Mammary epithelial cell (primary cell): ENCODE data around the gene THADA.

Experiments used
- CTCF ChIP-seq, 2 donors: IDR thresholded peaks in 1 of 2; conservative IDR thresholded peaks in 1 of 2; 2 replicates each; pipeline ENCODE4 v1.5.1; 2011 to 2012; ENCODE audit warnings: inconsistent platforms in 2 of 2, low read length in 2 of 2, mild to moderate bottlenecking in 2 of 2, control low read depth in 1 of 2, low read depth in 1 of 2; ENCODE audit not compliant: insufficient read depth in 1 of 2; ENCODE audit errors: extremely low read depth in 1 of 2
- EZH2 ChIP-seq: IDR thresholded peaks from 2 replicates; pipeline ENCODE4 v1.6.1; 2012; ENCODE audit warnings: low read length, inconsistent platforms, borderline replicate concordance

- no peak for TF ChIP-seq CTCF (conservative IDR thresholded peaks at IDR 0.05 in 1 of 2, IDR thresholded peaks at IDR 0.05 in 1 of 2; ENCODE audit: extremely low read depth in 1 of 2, insufficient read depth in 1 of 2, low read depth in 1 of 2, low read length in 2 of 2)
- TF ChIP-seq EZH2: no peak
These were observed 177.2 kb downstream of the THADA start for GRCh38 chr2:43418680-43419079.
